GM12878 (cell line): ENCODE data around the gene SRP68. TPM values are rescaled to one million over a fixed set of nuclear protein-coding genes. Genes with fewer than 3 reads are reported as not detected.

ENCODE experiments used
- ATAC-seq: fragments of 200-7000 bp; cut with Tn5 transposase; 3 replicates; pipeline ENCODE4 v1.9.1; 2020; ENCODE audit warnings: mild to moderate bottlenecking, moderate library complexity
- BruUV-seq: library from RNA; stranded (reverse); fragments of 400-500 nt; replicated peaks from 2 replicates; lab custom pipeline; 2021; lab: Mats Ljungman, UMichigan
- CTCF ChIA-PET: fragments of 300-600 bp; sonication (Branson Sonifier 250); formaldehyde crosslinking; extraction: SDS; loops from one replicate; lab custom pipeline; 2021; ENCODE audit warnings: inconsistent platforms; lab: Yijun Ruan, JAX
- POLR2A ChIA-PET: fragments of 350-600 bp; formaldehyde crosslinking; extraction: SDS; loops from one replicate; lab custom pipeline; 2021; ENCODE audit warnings: inconsistent platforms; lab: Charles Lee
- RAD21 ChIA-PET: fragments of 300-600 bp; sonication (Branson Sonifier 250); formaldehyde crosslinking; loops from one replicate; lab custom pipeline; 2023; ENCODE audit warnings: antibody characterized with exemption; ENCODE audit not compliant: unreplicated experiment; lab: Charles Lee
- SMC1A ChIA-PET: fragments of 300-600 bp; sonication (Branson Sonifier 250); formaldehyde crosslinking; loops from one replicate; lab custom pipeline; 2023; ENCODE audit not compliant: unreplicated experiment, uncharacterized antibody; lab: Charles Lee
- DNase-seq: peaks from one replicate; pipeline ENCODE4 v3.0.0-alpha.2; 2011; ENCODE audit warnings: low read depth, low spot score
- FAIRE-seq: peaks from 3 replicates; lab custom pipeline; 2011; peaks lifted over from hg19 to GRCh38; lab: Jason Lieb, UNC
- H2AFZ ChIP-seq: 2 replicates; pipeline ENCODE4 v1.6.0; 2011; ENCODE audit warnings: low read depth, low read length, control low read depth; ENCODE audit not compliant: control insufficient read depth
- H3K27ac ChIP-seq: 2 replicates; pipeline ENCODE4 v1.5.1; 2011; ENCODE audit warnings: control low read depth; ENCODE audit not compliant: control insufficient read depth, insufficient read depth
- H3K27me3 ChIP-seq, 2 experiments: replicated peaks in 1 of 2; 2 replicates each; pipeline versions ENCODE4 v1.6.0 to v1.6.1; 2011; ENCODE audit warnings: low read length in 1 of 2; ENCODE audit not compliant: control insufficient read depth in 2 of 2, insufficient read depth in 2 of 2
- H3K36me3 ChIP-seq, 2 experiments: 2 replicates each; pipeline ENCODE4 v1.5.1; 2011; ENCODE audit warnings: low read length in 1 of 2; ENCODE audit not compliant: control insufficient read depth in 2 of 2, insufficient read depth in 2 of 2
- H3K4me1 ChIP-seq: 2 replicates; pipeline ENCODE4 v1.6.1; 2011; ENCODE audit warnings: mild to moderate bottlenecking, low read length, moderate library complexity, mixed read lengths; ENCODE audit not compliant: control insufficient read depth, insufficient read depth
- H3K4me2 ChIP-seq: 2 replicates; pipeline ENCODE4 v1.6.0; 2011; ENCODE audit warnings: control low read depth; ENCODE audit not compliant: control insufficient read depth, insufficient read depth
- H3K4me3 ChIP-seq: fragments of 200-600 bp; sonication (generic); 2 replicates; pipeline ENCODE4 v1.5.1; 2016
- H3K79me2 ChIP-seq: 2 replicates; pipeline ENCODE4 v1.6.0; 2011; ENCODE audit warnings: low read length; ENCODE audit not compliant: control insufficient read depth, insufficient read depth
- H3K9ac ChIP-seq: 2 replicates; pipeline ENCODE4 v1.8.0; 2011; ENCODE audit warnings: low read length, control low read depth, mixed read lengths; ENCODE audit not compliant: control insufficient read depth, insufficient read depth
- H3K9me3 ChIP-seq: replicated peaks from 3 replicates; pipeline ENCODE4 v1.5.1; 2011; ENCODE audit warnings: mild to moderate bottlenecking, low read length; ENCODE audit not compliant: control insufficient read depth, insufficient read depth
- H4K20me1 ChIP-seq: 2 replicates; pipeline ENCODE4 v1.6.0; 2011; ENCODE audit not compliant: control insufficient read depth, insufficient read depth
- BACH1 ChIP-seq: fragments of 450-650 bp; IDR thresholded peaks from 2 replicates; pipeline ENCODE4 v1.6.1; 2017; ENCODE audit warnings: mild to moderate bottlenecking, borderline replicate concordance
- EED ChIP-seq: sonication (generic); IDR thresholded peaks from 2 replicates; pipeline ENCODE4 v1.6.1; 2016; ENCODE audit warnings: antibody characterized with exemption, low read depth
- HCFC1 ChIP-seq: fragments of 150-350 bp; IDR thresholded peaks from 2 replicates; pipeline ENCODE4 v1.6.1; 2014; ENCODE audit warnings: low read length
- HDAC2 ChIP-seq: fragments of 200-600 bp; sonication (generic); IDR thresholded peaks from 2 replicates; pipeline ENCODE4 v1.6.1; 2017
- IRF4 ChIP-seq: IDR thresholded peaks from 2 replicates; pipeline ENCODE4 v1.6.1; 2011; ENCODE audit warnings: low read depth, low read length
- KAT2A ChIP-seq: conservative IDR thresholded peaks from 2 replicates; pipeline ENCODE4 v1.6.1; 2011; ENCODE audit warnings: low read depth, low read length; ENCODE audit not compliant: control insufficient read depth
- NFIC ChIP-seq: IDR thresholded peaks from 2 replicates; pipeline ENCODE4 v1.6.1; 2012; ENCODE audit warnings: low read depth, mild to moderate bottlenecking, inconsistent platforms, low read length, moderate library complexity
- NFYB ChIP-seq: IDR thresholded peaks from 2 replicates; pipeline ENCODE4 v1.6.1; 2011; ENCODE audit warnings: low read depth, mild to moderate bottlenecking, low read length, improper control_type of control experiment, moderate library complexity; ENCODE audit not compliant: insufficient read depth
- NR2F1 ChIP-seq: fragments of 450-650 bp; conservative IDR thresholded peaks from 2 replicates; pipeline ENCODE4 v1.6.1; 2017; ENCODE audit warnings: mild to moderate bottlenecking
- POLR2AphosphoS2 ChIP-seq: IDR thresholded peaks from 2 replicates; pipeline ENCODE4 v1.6.1; 2011; ENCODE audit warnings: low read depth, mild to moderate bottlenecking, low read length, improper control_type of control experiment, moderate library complexity
- POU2F2 ChIP-seq: IDR thresholded peaks from 3 replicates; pipeline ENCODE4 v1.6.1; 2011; ENCODE audit warnings: low read depth, mild to moderate bottlenecking, low read length, borderline replicate concordance
- RB1 ChIP-seq: fragments of 450-650 bp; formaldehyde crosslinking; IDR thresholded peaks from 2 replicates; pipeline ENCODE4 v1.6.1; 2017; ENCODE audit warnings: mild to moderate bottlenecking, borderline replicate concordance
- STAT1 ChIP-seq: fragments of 450-650 bp; conservative IDR thresholded peaks from 2 replicates; pipeline ENCODE4 v1.6.1; 2014; ENCODE audit warnings: antibody characterized with exemption, mild to moderate bottlenecking
- SUPT20H ChIP-seq: IDR thresholded peaks from 2 replicates; pipeline ENCODE4 v1.6.1; 2011; ENCODE audit warnings: low read depth, mild to moderate bottlenecking, low read length, moderate library complexity, borderline replicate concordance; ENCODE audit not compliant: control insufficient read depth
- TARDBP ChIP-seq: IDR thresholded peaks from 2 replicates; pipeline ENCODE4 v1.6.1; 2016; ENCODE audit warnings: borderline replicate concordance
- TCF3 ChIP-seq: IDR thresholded peaks from 2 replicates; pipeline ENCODE4 v1.6.1; 2012; ENCODE audit warnings: low read depth, mild to moderate bottlenecking, low read length, borderline replicate concordance; ENCODE audit not compliant: insufficient read depth
- WGBS: methylation state at CpG from one replicate; pipeline ENCODE4 v1.1.6; 2016; ENCODE audit warnings: low lambda C conversion rate; ENCODE audit not compliant: insufficient replicate concordance, insufficient coverage; ENCODE audit errors: missing lambda C conversion rate; 5-methylcytosine and 5-hydroxymethylcytosine counted together
- in situ Hi-C: fragments of 300-500 bp; cut with MboI; formaldehyde crosslinking; loops from 9 replicates; pipeline ENCODE4 v1.14.3; 2018; ENCODE audit warnings: mixed read lengths
- intact Hi-C: fragments of 100-400 bp; cut with micrococcal nuclease; formaldehyde crosslinking; loops from one replicate; pipeline ENCODE4 v1.14.2; 2022; ENCODE audit not compliant: unreplicated experiment
- polyA plus RNA-seq, 11 experiments: library from polyadenylated mRNA; depleted of rRNA in 4 of 11; unstranded in 6 of 11; stranded (reverse) in 5 of 11; fragments of >200 nt; fragmentation: Nextera tagmentation in 4 of 11; fragmentation: Illumina TruSeq in 1 of 11; extraction: Ambion mirVana in 4 of 11; extraction: Trizol in 1 of 11; gene quantifications; 1 replicate in 1 of 11; 2 replicates in 10 of 11; pipeline versions ENCODE4 v1.2.1 to v1.2.3, GENCODE V29; 2011 to 2016; ENCODE audit warnings: inconsistent platforms in 2 of 11, missing spikeins in 2 of 11, low read depth in 1 of 11
- total RNA-seq, 4 experiments: library from RNA; depleted of rRNA in 3 of 4; stranded (reverse); fragments of >200 nt in 3 of 4; fragmentation: Illumina TruSeq in 1 of 4; extraction: Trizol in 1 of 4; gene quantifications; 2 replicates each; pipeline versions ENCODE4 v1.2.1 to v1.2.3, GENCODE V29; 2013 to 2021

Gene SRP68
- total and polyA plus RNA-seq, 10 of the 15 experiments (the other 5 are each of a cell fraction or from before 2014, with no cell fraction given), result 24.7 to 89.7 (median 62.7) TPM

GRCh38 chr17:76097716-76098295, 25.5 kb upstream of the SRP68 start:
- Histone ChIP-seq H3K9ac (no peak overlapping the region), H3K27ac (no peak overlapping the region), H4K20me1 (no peaks in the 10 kb centered on the region), H3K9me3 (no peaks in the 10 kb centered on the region; the same call in 2 of the 3 replicates), H3K4me2 (no peak overlapping the region), H3K4me3 (no peak overlapping the region), H3K4me1 (peaks cover 3% of the 10 kb centered on the region), H3K27me3 (no peaks in the 10 kb centered on the region), H3K79me2 (peaks cover 6% of the 10 kb centered on the region), H3K36me3 (peaks cover 13 to 20% of the 10 kb centered on the region in 2 experiments; a peak in 3 of 4 replicates), H2AFZ (no peak overlapping the region)
- TF ChIP-seq HDAC2 (no peak), NR2F1 (no peak), IRF4 (no peak), STAT1 (no peak)
- RAD21 ChIA-PET, result no interaction called here
- BruUV-seq, result no TSS peak
- in situ Hi-C loops, result no loop called here
- FAIRE-seq, result no peak
- intact Hi-C loops, result no loop called here
- ATAC-seq, result no peak
- POLR2A ChIA-PET, result no interaction called here
- CTCF ChIA-PET, result interaction anchor here (0.6 kb wide), 1 partner anchor 139 kb away, joined by 3 read pairs; no protein-coding TSS in a partner anchor
- 93% methylated on average over 19 of the region's 19 CpGs for WGBS
- DNase-seq, result no peak
- SMC1A ChIA-PET, result no interaction called here

DNA sequence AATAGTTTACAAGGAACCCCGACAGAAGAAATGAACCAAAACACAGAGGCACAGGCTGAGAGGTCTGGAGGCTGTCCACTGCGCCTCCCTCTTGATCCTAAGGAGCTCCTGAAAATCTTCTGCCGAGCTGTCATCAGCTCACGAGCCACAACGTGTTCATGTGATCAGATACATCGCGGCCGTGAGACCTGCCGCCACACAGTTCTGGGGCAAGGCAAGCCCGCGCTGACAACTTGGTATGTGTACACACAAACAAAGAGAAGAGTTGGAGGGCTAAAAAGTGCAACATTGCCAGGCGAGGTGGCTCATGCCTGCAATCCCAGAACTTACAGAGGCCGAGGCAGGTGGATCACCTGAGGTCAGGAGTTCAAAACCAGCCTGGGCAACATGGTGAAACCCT, 23.6 kb upstream of the SRP68 start:
- Histone ChIP-seq H3K27ac (no peak overlapping the region), H3K9ac (no peak overlapping the region), H4K20me1 (no peaks in the 10 kb centered on the region), H3K4me1 (no peaks in the 10 kb centered on the region), H3K4me3 (no peak overlapping the region), H3K36me3 (peaks cover 11 to 12% of the 10 kb centered on the region in 2 experiments; a peak in 3 of 4 replicates), H3K4me2 (no peak overlapping the region), H3K27me3 (no peaks in the 10 kb centered on the region), H3K9me3 (no peaks in the 10 kb centered on the region), H3K79me2 (no peaks in the 10 kb centered on the region), H2AFZ (no peak overlapping the region)
- ChIA-PET CTCF (interaction anchor here (0.8 to 1.3 kb wide), 7 partner anchors 10 to 271 kb away, joined by 3 to 5 read pairs (median 3); no protein-coding TSS in a partner anchor), POLR2A (no interaction called here), SMC1A (interaction anchor here (0.7 to 1.4 kb wide), 2 partner anchors 8 to 27 kb away, joined by 3 to 4 read pairs; partner anchors contain the start of gene EXOC7), RAD21 (no interaction called here)
- no peak for ATAC-seq
- no peak for FAIRE-seq
- DNase-seq, result no peak
- no peak for TF ChIP-seq IRF4
- no peak for TF ChIP-seq POU2F2
- no peak for TF ChIP-seq BACH1
- TF ChIP-seq NFYB, result no peak
- TF ChIP-seq KAT2A, result no peak
- TF ChIP-seq NFIC, result no peak
- no peak for TF ChIP-seq POLR2AphosphoS2
- TF ChIP-seq TCF3, result no peak
- no peak for TF ChIP-seq SUPT20H
- no peak for TF ChIP-seq EED
- no peak for TF ChIP-seq RB1
- no peak for TF ChIP-seq TARDBP
- TF ChIP-seq HCFC1, result no peak
- intact Hi-C loops, result no loop called here
- no TSS peak for BruUV-seq
- 86% methylated on average over 13 of the region's 13 CpGs for WGBS
- in situ Hi-C loops, result no loop called here
